ENCODE results near the gene ELMOD1.

The ELMOD1 gene

GRCh38 chr11:107702723-107703122 lies 111.8 kb downstream of the ELMOD1 start:
- Histone ChIP-seq H3K27me3 (ENCODE audit: control insufficient read depth, low read length) (peaks cover 11% of the 10 kb centered on the region), H3F3A (ENCODE audit: control insufficient read depth, insufficient read depth) (no peaks in the 10 kb centered on the region), H3K27ac (ENCODE audit: low read depth, low read length) (no peak overlapping the region), H3K4me3 (ENCODE audit: low read length) (no peak overlapping the region), H3K36me3 (ENCODE audit: control insufficient read depth, low read length) (no peaks in the 10 kb centered on the region), H3K4me1 (ENCODE audit: control insufficient read depth, low read length) (no peaks in the 10 kb centered on the region), H4K20me1 (ENCODE audit: control insufficient read depth, insufficient read depth, low read depth, low read length) (no peaks in the 10 kb centered on the region), H3K79me2 (ENCODE audit: control insufficient read depth, low read length) (no peaks in the 10 kb centered on the region), H3K9me3 (ENCODE audit: control insufficient read depth, insufficient read depth, low read length) (no peaks in the 10 kb centered on the region), H3K9me2 (replicated peaks; ENCODE audit: control insufficient read depth, low read length) (no peaks in the 10 kb centered on the region), H3K4me2 (ENCODE audit: low read length) (no peak overlapping the region)
- TF ChIP-seq EZH2phosphoT487 (IDR thresholded peaks at IDR 0.05; ENCODE audit: borderline replicate concordance, low read length): no peak
- TF ChIP-seq, protein P1, sequence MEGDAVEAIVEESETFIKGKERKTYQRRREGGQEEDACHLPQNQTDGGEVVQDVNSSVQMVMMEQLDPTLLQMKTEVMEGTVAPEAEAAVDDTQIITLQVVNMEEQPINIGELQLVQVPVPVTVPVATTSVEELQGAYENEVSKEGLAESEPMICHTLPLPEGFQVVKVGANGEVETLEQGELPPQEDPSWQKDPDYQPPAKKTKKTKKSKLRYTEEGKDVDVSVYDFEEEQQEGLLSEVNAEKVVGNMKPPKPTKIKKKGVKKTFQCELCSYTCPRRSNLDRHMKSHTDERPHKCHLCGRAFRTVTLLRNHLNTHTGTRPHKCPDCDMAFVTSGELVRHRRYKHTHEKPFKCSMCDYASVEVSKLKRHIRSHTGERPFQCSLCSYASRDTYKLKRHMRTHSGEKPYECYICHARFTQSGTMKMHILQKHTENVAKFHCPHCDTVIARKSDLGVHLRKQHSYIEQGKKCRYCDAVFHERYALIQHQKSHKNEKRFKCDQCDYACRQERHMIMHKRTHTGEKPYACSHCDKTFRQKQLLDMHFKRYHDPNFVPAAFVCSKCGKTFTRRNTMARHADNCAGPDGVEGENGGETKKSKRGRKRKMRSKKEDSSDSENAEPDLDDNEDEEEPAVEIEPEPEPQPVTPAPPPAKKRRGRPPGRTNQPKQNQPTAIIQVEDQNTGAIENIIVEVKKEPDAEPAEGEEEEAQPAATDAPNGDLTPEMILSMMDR (IDR thresholded peaks at IDR 0.05; ENCODE audit: low read depth, low read length, poor library complexity, severe bottlenecking): no peak

- no peaks in the 10 kb centered on the region for H3K9me3 ChIP-seq (ENCODE audit: control insufficient read depth, insufficient read depth, low read length)
- no peaks in the 10 kb centered on the region for H3K9me2 ChIP-seq (replicated peaks; ENCODE audit: control insufficient read depth, low read length)
- TF ChIP-seq, protein P1 (IDR thresholded peaks at IDR 0.05; ENCODE audit: low read depth, low read length, poor library complexity, severe bottlenecking): no peak
- TF ChIP-seq EZH2phosphoT487 (IDR thresholded peaks at IDR 0.05; ENCODE audit: borderline replicate concordance, low read length): no peak
- peaks cover 11% of the 10 kb centered on the region for H3K27me3 ChIP-seq (ENCODE audit: control insufficient read depth, low read length)
- H3K36me3 ChIP-seq (ENCODE audit: control insufficient read depth, low read length): no peaks in the 10 kb centered on the region
- H3K4me1 ChIP-seq (ENCODE audit: control insufficient read depth, low read length): no peaks in the 10 kb centered on the region
- no peak overlapping the region for H3K27ac ChIP-seq (ENCODE audit: low read depth, low read length)
- no peak overlapping the region for H3K4me2 ChIP-seq (ENCODE audit: low read length)
- no peaks in the 10 kb centered on the region for H3K79me2 ChIP-seq (ENCODE audit: control insufficient read depth, low read length)
- H3K4me3 ChIP-seq (ENCODE audit: low read length): no peak overlapping the region
- H3F3A ChIP-seq (ENCODE audit: control insufficient read depth, insufficient read depth): no peaks in the 10 kb centered on the region
- no peaks in the 10 kb centered on the region for H4K20me1 ChIP-seq (ENCODE audit: control insufficient read depth, insufficient read depth, low read depth, low read length)
Measured at GRCh38 chr11:107704451-107704850, 113.5 kb downstream of the ELMOD1 start.

DNA sequence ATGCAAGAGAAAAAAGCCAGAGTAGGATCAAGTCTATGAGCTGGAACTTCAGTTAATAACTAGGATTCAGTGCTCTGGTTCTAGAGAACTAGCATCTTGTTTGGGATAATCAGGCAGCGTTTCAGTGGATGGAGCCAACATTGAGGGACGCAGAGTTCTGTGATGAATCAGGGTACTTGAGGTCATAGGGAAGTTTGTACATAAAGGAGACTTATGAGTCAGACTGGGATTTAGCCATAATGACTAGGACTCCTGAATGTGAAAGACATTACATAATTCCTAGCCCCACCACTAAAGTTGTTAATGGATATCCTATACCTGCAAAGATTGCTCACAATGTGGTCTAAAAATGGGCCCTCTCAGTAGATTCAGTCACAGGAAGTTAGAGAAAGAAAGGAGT lies 114.1 kb downstream of the ELMOD1 start:
- H3K27me3 ChIP-seq (ENCODE audit: control insufficient read depth, low read length): peaks cover 11% of the 10 kb centered on the region
- no peak overlapping the region for H3K4me2 ChIP-seq (ENCODE audit: low read length)

More for the DNA sequence above, 114.1 kb downstream of the ELMOD1 start:
- no peaks in the 10 kb centered on the region for H3K9me3 ChIP-seq (ENCODE audit: control insufficient read depth, insufficient read depth, low read length)
- TF ChIP-seq EZH2phosphoT487 (IDR thresholded peaks at IDR 0.05; ENCODE audit: borderline replicate concordance, low read length): no peak
- TF ChIP-seq, protein P1 (IDR thresholded peaks at IDR 0.05; ENCODE audit: low read depth, low read length, poor library complexity, severe bottlenecking): no peak
- H3K79me2 ChIP-seq (ENCODE audit: control insufficient read depth, low read length): no peaks in the 10 kb centered on the region
- no peak overlapping the region for H3K4me3 ChIP-seq (ENCODE audit: low read length)
- no peaks in the 10 kb centered on the region for H3K9me2 ChIP-seq (replicated peaks; ENCODE audit: control insufficient read depth, low read length)
- no peaks in the 10 kb centered on the region for H3K4me1 ChIP-seq (ENCODE audit: control insufficient read depth, low read length)
- H3K36me3 ChIP-seq (ENCODE audit: control insufficient read depth, low read length): no peaks in the 10 kb centered on the region
- no peaks in the 10 kb centered on the region for H4K20me1 ChIP-seq (ENCODE audit: control insufficient read depth, insufficient read depth, low read depth, low read length)
- H3F3A ChIP-seq (ENCODE audit: control insufficient read depth, insufficient read depth): no peaks in the 10 kb centered on the region
- H3K27ac ChIP-seq (ENCODE audit: low read depth, low read length): no peak overlapping the region

All from DOHH2 (cell line).